WTC11 (cell line): ENCODE data around the gene RPL36AL. TPM values are rescaled to one million over a fixed set of nuclear protein-coding genes. Genes with fewer than 3 reads are reported as not detected.

Experiments used
- AFF4 ChIP-seq: sonication (generic); formaldehyde crosslinking; IDR thresholded peaks from 2 replicates; pipeline ENCODE4 v1.8.1; 2023; ENCODE audit warnings: mild to moderate bottlenecking, missing genetic modification reagents, borderline replicate concordance
- ARID4B ChIP-seq: sonication (generic); formaldehyde crosslinking; IDR thresholded peaks from 2 replicates; pipeline ENCODE4 v1.8.0; 2023; ENCODE audit warnings: missing genetic modification reagents, mild to moderate bottlenecking, borderline replicate concordance
- ATF3 ChIP-seq: sonication (generic); formaldehyde crosslinking; conservative IDR thresholded peaks from 2 replicates; pipeline ENCODE4 v1.8.1; 2022; ENCODE audit warnings: mild to moderate bottlenecking, missing genetic modification reagents
- ESRRA ChIP-seq: sonication (generic); formaldehyde crosslinking; IDR thresholded peaks from 2 replicates; pipeline ENCODE4 v1.8.1; 2022; ENCODE audit warnings: mild to moderate bottlenecking, missing genetic modification reagents, borderline replicate concordance
- FOXK1 ChIP-seq: sonication (generic); formaldehyde crosslinking; IDR thresholded peaks from 2 replicates; pipeline ENCODE4 v1.8.0; 2022; ENCODE audit warnings: mild to moderate bottlenecking, moderate library complexity, missing genetic modification reagents
- FOXP4 ChIP-seq: sonication (generic); formaldehyde crosslinking; IDR thresholded peaks from 2 replicates; pipeline ENCODE4 v1.8.0; 2022; ENCODE audit warnings: mild to moderate bottlenecking, missing genetic modification reagents
- GABPB1 ChIP-seq: sonication (generic); formaldehyde crosslinking; IDR thresholded peaks from 2 replicates; pipeline ENCODE4 v1.8.1; 2023; ENCODE audit warnings: mild to moderate bottlenecking, missing genetic modification reagents
- MLX ChIP-seq: sonication (generic); formaldehyde crosslinking; IDR thresholded peaks from 2 replicates; pipeline ENCODE4 v1.8.1; 2023; ENCODE audit warnings: mild to moderate bottlenecking, missing genetic modification reagents, moderate library complexity
- RORB ChIP-seq: fragments of 250-450 bp; sonication (Bioruptor Pico); IDR thresholded peaks from 2 replicates; pipeline ENCODE4 v1.9.0; 2021; ENCODE audit warnings: mild to moderate bottlenecking
- USF2 ChIP-seq: sonication (generic); formaldehyde crosslinking; IDR thresholded peaks from 2 replicates; pipeline ENCODE4 v1.8.1; 2023; ENCODE audit warnings: mild to moderate bottlenecking, missing genetic modification reagents, moderate library complexity
- ZBTB43 ChIP-seq: sonication (generic); formaldehyde crosslinking; IDR thresholded peaks from 2 replicates; pipeline ENCODE4 v1.8.1; 2023; ENCODE audit warnings: mild to moderate bottlenecking, missing genetic modification reagents
- ZNF219 ChIP-seq: sonication (generic); formaldehyde crosslinking; IDR thresholded peaks from 2 replicates; pipeline ENCODE4 v1.8.0; 2023; ENCODE audit warnings: missing genetic modification reagents, mild to moderate bottlenecking, borderline replicate concordance
- ZNF281 ChIP-seq: sonication (generic); formaldehyde crosslinking; IDR thresholded peaks from 2 replicates; pipeline ENCODE4 v1.8.0; 2023; ENCODE audit warnings: mild to moderate bottlenecking, missing genetic modification reagents
- ZNF532 ChIP-seq: fragments of 250-450 bp; sonication (Bioruptor Pico); IDR thresholded peaks from 2 replicates; pipeline ENCODE4 v1.9.0; 2021; ENCODE audit warnings: mild to moderate bottlenecking, borderline replicate concordance
- total RNA-seq: library from RNA; stranded (reverse); gene quantifications from 3 replicates; pipeline ENCODE4 v1.2.3, GENCODE V29; 2021

RPL36AL gene
- total RNA-seq, 1 experiment from 2014 or later = 212 TPM

GRCh38 chr14:49598485-49599300 is 21.7 kb downstream of the RPL36AL start, which contains the start of gene LRR1 (continued):
- TF ChIP-seq FOXP4 (CRISPR knock-in tag) = peak; percentile 70; the same call in 1 of the 2 replicates
- TF ChIP-seq ZNF219 = 0 out of 2 replicates have a peak, but pooled peaks have one; percentile 20
- TF ChIP-seq ZNF532 (CRISPR knock-in tag) = no peak
- no peak for TF ChIP-seq RORB
- peak; percentile 69; the same call in 1 of the 2 replicates for TF ChIP-seq ESRRA (CRISPR knock-in tag)
- TF ChIP-seq GABPB1 (CRISPR knock-in tag) = peak; percentile 64
- no peak; the same call in 1 of the 2 replicates for TF ChIP-seq USF2 (CRISPR knock-in tag)
- peak; percentile 87 for TF ChIP-seq ARID4B (CRISPR knock-in tag)
- no peak for TF ChIP-seq MLX (CRISPR knock-in tag)
- no peak for TF ChIP-seq ATF3 (CRISPR knock-in tag)
- 0 out of 2 replicates have a peak, but pooled peaks have one; percentile 50 for TF ChIP-seq ZNF281 (CRISPR knock-in tag)
- peak; percentile 92 for TF ChIP-seq FOXK1 (CRISPR knock-in tag)
- 0 out of 2 replicates have a peak, but pooled peaks have one; percentile 21 for TF ChIP-seq ZBTB43 (CRISPR knock-in tag)
- TF ChIP-seq AFF4 (CRISPR knock-in tag) = peak; percentile 86
